ENCODE data around the gene MYO5C. TPM values are rescaled to one million over a fixed set of nuclear protein-coding genes. Genes with fewer than 3 reads are reported as not detected.

Gene MYO5C
- total and polyA plus RNA-seq, 2 donors (not counting 3 experiments of a cell fraction or from before 2014, with no cell fraction given) = 7.5 to 19.4 TPM

GRCh38 chr15:52343831-52344230 is 48.2 kb upstream of the MYO5C start:
- no TSS peak for BruUV-seq (replicated peaks)
- DNase-seq (ENCODE audit: low read depth, low spot score) = peak; percentile 21
- peaks cover 5 to 8% of the 10 kb centered on the region in 2 experiments for H3K36me3 ChIP-seq (ENCODE audit: control insufficient read depth in 2 of 2, extremely low read depth in 1 of 2, insufficient read depth in 2 of 2, low read length in 2 of 2)

More at GRCh38 chr15:52343831-52344230, 48.2 kb upstream of the MYO5C start:
- ChIA-PET CTCF (interaction anchor here (0.9 to 1.4 kb wide), 3 partner anchors 12 to 24 kb away, joined by 3 to 4 read pairs (median 3); no protein-coding TSS in a partner anchor), POLR2A (no interaction called here)
- dilution Hi-C loops (cut with MboI; ENCODE audit: extremely low pct_ligation_motif_present, low sequenced_read_pairs) (no loop called here), intact Hi-C loops (cut with micrococcal nuclease) (no loop called here)
- FAIRE-seq = no peak
- no peaks in the 10 kb centered on the region for H3K79me2 ChIP-seq (ENCODE audit: control insufficient read depth, insufficient read depth, low read length)
- H3K9me3 ChIP-seq (replicated peaks; ENCODE audit: control insufficient read depth, insufficient read depth, low read length) = no peaks in the 10 kb centered on the region
- TF ChIP-seq EZH2 (IDR thresholded peaks at IDR 0.05; ENCODE audit: borderline replicate concordance, low read depth, low read length, severe bottlenecking) (no peak), MYC (IDR thresholded peaks at IDR 0.05; ENCODE audit: low read depth, low read length) (no peak), POLR2AphosphoS5 (IDR thresholded peaks at IDR 0.05; ENCODE audit: insufficient read depth, low read depth, low read length) (no peak), GATA2 (IDR thresholded peaks at IDR 0.05; ENCODE audit: insufficient read depth, insufficient read length, low read depth, low read length) (no peak), MAX (IDR thresholded peaks at IDR 0.05; ENCODE audit: insufficient read depth, insufficient read length) (no peak), POLR2A (IDR thresholded peaks at IDR 0.05; ENCODE audit: low read depth, low read length) (no peak), FOS (IDR thresholded peaks at IDR 0.05; ENCODE audit: borderline replicate concordance, insufficient read depth, low read length) (no peak), JUN (IDR thresholded peaks at IDR 0.05; ENCODE audit: borderline replicate concordance, insufficient read depth, insufficient read length, low read depth) (no peak), CTCF (IDR thresholded peaks at IDR 0.05; ENCODE audit: extremely low read depth in 1 of 2, insufficient read depth in 1 of 2, low read depth in 1 of 2, low read length in 2 of 2) (no peak)
- H3K9me1 ChIP-seq (replicated peaks; ENCODE audit: control insufficient read depth, extremely low read depth, insufficient read depth, low read length) = no peaks in the 10 kb centered on the region
- H3K27ac ChIP-seq (ENCODE audit: insufficient read depth, low read depth, low read length) = no peak overlapping the region
- no peak overlapping the region for H3K4me2 ChIP-seq (ENCODE audit: insufficient read depth, low read length)
- no peak overlapping the region for H3K9ac ChIP-seq (replicated peaks; ENCODE audit: extremely low read depth, insufficient read depth, low read length)
- no peaks in the 10 kb centered on the region for H3K27me3 ChIP-seq (ENCODE audit: control insufficient read depth in 2 of 2, insufficient read depth in 2 of 2, low read length in 2 of 2)
- H3K4me1 ChIP-seq (ENCODE audit: control insufficient read depth, extremely low read depth, insufficient read depth, low read length) = no peaks in the 10 kb centered on the region
- no peak overlapping the region for H3K4me3 ChIP-seq (replicated peaks in 1 of 3; ENCODE audit: insufficient read depth in 1 of 3, low read depth in 1 of 3, low read length in 3 of 3)
- no peaks in the 10 kb centered on the region for H4K20me1 ChIP-seq (replicated peaks; ENCODE audit: control insufficient read depth, extremely low read depth, insufficient read depth, low read length)
- H2AFZ ChIP-seq (ENCODE audit: low read depth, low read length) = no peak overlapping the region
